CD14-positive monocyte (primary cell): ENCODE data around the gene ADAD2. TPM values are rescaled to one million over a fixed set of nuclear protein-coding genes. Genes with fewer than 3 reads are reported as not detected.

Experiments
- DNase-seq, 3 donors: peaks; one replicate each; pipeline ENCODE4 v3.0.0-alpha.2; 2011 to 2022
- H2AFZ ChIP-seq: 2 replicates; pipeline ENCODE4 v1.6.0; 2012; ENCODE audit warnings: mild to moderate bottlenecking, low read depth, low read length, inconsistent platforms; ENCODE audit not compliant: insufficient read depth, poor library complexity, severe bottlenecking
- H3K27ac ChIP-seq, 2 donors: 1 replicate in 1 of 2; 2 replicates in 1 of 2; pipeline ENCODE4 v1.5.1; 2012 to 2013; ENCODE audit warnings: low read length in 2 of 2, control low read depth in 1 of 2, inconsistent platforms in 1 of 2, low read depth in 1 of 2, mild to moderate bottlenecking in 1 of 2
- H3K27me3 ChIP-seq, 2 donors: one replicate each; pipeline versions ENCODE4 v1.6.0 to v1.6.1; 2011 to 2013; ENCODE audit warnings: low read length in 2 of 2; ENCODE audit not compliant: control insufficient read depth in 2 of 2, insufficient read depth in 2 of 2
- H3K36me3 ChIP-seq, 2 donors: replicated peaks in 1 of 2; 1 replicate in 1 of 2; 2 replicates in 1 of 2; pipeline versions ENCODE4 v1.5.1 to v1.6.1; 2012 to 2013; ENCODE audit warnings: low read length in 2 of 2, control low read depth in 1 of 2, inconsistent platforms in 1 of 2, mild to moderate bottlenecking in 1 of 2; ENCODE audit not compliant: insufficient read depth in 2 of 2, control insufficient read depth in 1 of 2
- H3K4me1 ChIP-seq, 2 donors: 1 replicate in 1 of 2; 2 replicates in 1 of 2; pipeline versions ENCODE4 v1.5.1 to v1.6.1; 2012 to 2013; ENCODE audit warnings: low read length in 2 of 2, control low read depth in 1 of 2, inconsistent platforms in 1 of 2, mild to moderate bottlenecking in 1 of 2, moderate library complexity in 1 of 2; ENCODE audit not compliant: insufficient read depth in 2 of 2, control insufficient read depth in 1 of 2
- H3K4me2 ChIP-seq: replicated peaks from 2 replicates; pipeline ENCODE3; 2012; ENCODE audit warnings: low read length, moderate library complexity, mild to moderate bottlenecking; ENCODE audit not compliant: poor library complexity, severe bottlenecking; ENCODE audit errors: extremely low read depth
- H3K4me3 ChIP-seq, 3 experiments: fragments of 200-600 bp in 1 of 3; sonication (generic) in 1 of 3; replicated peaks in 1 of 3; 1 replicate in 2 of 3; 2 replicates in 1 of 3; pipeline ENCODE4 v1.5.1; 2011 to 2013; ENCODE audit warnings: low read length in 3 of 3, mild to moderate bottlenecking in 3 of 3, control low read depth in 2 of 3, low read depth in 2 of 3, inconsistent platforms in 1 of 3, moderate library complexity in 1 of 3
- H3K79me2 ChIP-seq: 2 replicates; pipeline ENCODE4 v1.6.0; 2012; ENCODE audit warnings: mild to moderate bottlenecking, control low read depth, inconsistent platforms, low read length, moderate library complexity; ENCODE audit not compliant: insufficient read depth
- H3K9ac ChIP-seq: 2 replicates; pipeline ENCODE4 v1.6.0; 2017; ENCODE audit warnings: low read length, mild to moderate bottlenecking; ENCODE audit not compliant: insufficient read depth, poor library complexity, severe bottlenecking
- H3K9me3 ChIP-seq, 2 donors: replicated peaks in 1 of 2; 1 replicate in 1 of 2; 2 replicates in 1 of 2; pipeline versions ENCODE4 v1.5.1 to v1.6.1; 2012 to 2013; ENCODE audit warnings: low read length in 2 of 2, control low read depth in 1 of 2; ENCODE audit not compliant: control insufficient read depth in 1 of 2, insufficient read depth in 1 of 2
- H4K20me1 ChIP-seq: 2 replicates; pipeline ENCODE4 v1.6.0; 2012; ENCODE audit warnings: mild to moderate bottlenecking, low read length, control low read depth, moderate library complexity; ENCODE audit not compliant: insufficient read depth
- H3K27ac Mint-ChIP-seq, 7 donors: one replicate each; pipeline ENCODE4 v1.8.0; 2020; ENCODE audit warnings: mild to moderate bottlenecking in 7 of 7, mixed read lengths in 7 of 7, moderate library complexity in 6 of 7, inconsistent platforms in 2 of 7
- H3K27me3 Mint-ChIP-seq, 3 donors: one replicate each; pipeline ENCODE4 v1.8.0; 2021 to 2022; ENCODE audit warnings: low read depth in 3 of 3, mild to moderate bottlenecking in 3 of 3, mixed read lengths in 3 of 3, moderate library complexity in 3 of 3, inconsistent platforms in 1 of 3
- H3K36me3 Mint-ChIP-seq, 2 donors: one replicate each; pipeline ENCODE4 v1.8.0; 2020; ENCODE audit warnings: mixed read lengths in 2 of 2, inconsistent platforms in 1 of 2, mild to moderate bottlenecking in 1 of 2
- H3K4me1 Mint-ChIP-seq: one replicate; pipeline ENCODE4 v1.8.0; 2020; ENCODE audit warnings: mild to moderate bottlenecking, mixed read lengths
- H3K4me3 Mint-ChIP-seq, 2 donors: one replicate each; pipeline ENCODE4 v1.8.0; 2020; ENCODE audit warnings: mild to moderate bottlenecking in 2 of 2, mixed read lengths in 2 of 2, moderate library complexity in 1 of 2
- H3K9me3 Mint-ChIP-seq, 7 donors: one replicate each; pipeline ENCODE4 v1.8.0; 2020 to 2022; ENCODE audit warnings: mixed read lengths in 7 of 7, mild to moderate bottlenecking in 6 of 7, moderate library complexity in 6 of 7, inconsistent platforms in 2 of 7
- CTCF ChIP-seq: fragments of 200-600 bp; IDR thresholded peaks from one replicate; pipeline ENCODE4 v1.8.0; 2022; ENCODE audit warnings: antibody characterized with exemption, mild to moderate bottlenecking
- WGBS: methylation state at CpG from one replicate; pipeline ENCODE4 v1.1.5; 2013; ENCODE audit warnings: missing lambda C conversion rate; ENCODE audit not compliant: insufficient coverage; 5-methylcytosine and 5-hydroxymethylcytosine counted together
- intact Hi-C, 2 donors: fragments of 100-400 bp; cut with micrococcal nuclease; formaldehyde crosslinking; loops; one replicate each; pipeline versions ENCODE4 v1.15.0 to v1.15.1; 2023
- polyA plus RNA-seq, 3 donors: library from polyadenylated mRNA; depleted of rRNA in 1 of 3; unstranded in 2 of 3; stranded (reverse) in 1 of 3; fragments of 300-500 nt in 2 of 3; fragments of >200 nt in 1 of 3; fragmentation: Illumina TruSeq in 2 of 3; gene quantifications; 1 replicate in 2 of 3; 2 replicates in 1 of 3; pipeline ENCODE4 v1.2.3, GENCODE V29; 2012 to 2021

The ADAD2 gene
- polyA plus RNA-seq, 3 donors = not detected

GRCh38 chr16:84207879-84208278 is 16.9 kb downstream of the ADAD2 start:
- Histone ChIP-seq H3K4me2 (no peak overlapping the region), H3K27me3 (no peaks in the 10 kb centered on the region), H4K20me1 (no peaks in the 10 kb centered on the region), H3K36me3 (no peaks in the 10 kb centered on the region), H2AFZ (no peak overlapping the region), H3K4me3 (no peak overlapping the region), H3K9ac (no peak overlapping the region), H3K9me3 (no peaks in the 10 kb centered on the region), H3K79me2 (no peaks in the 10 kb centered on the region), H3K4me1 (no peaks in the 10 kb centered on the region), H3K27ac (no peak overlapping the region)
- intact Hi-C loops = no loop called here
- H3K27me3 Mint-ChIP-seq = peaks cover 3 to 15% (median 5%) of the 10 kb centered on the region in 3 donors
- TF ChIP-seq CTCF = no peak
- WGBS = 94% methylated on average over 8 of the region's 8 CpGs
- no peaks in the 10 kb centered on the region for H3K4me1 Mint-ChIP-seq
- no peaks in the 10 kb centered on the region for H3K36me3 Mint-ChIP-seq
- H3K4me3 Mint-ChIP-seq = no peak overlapping the region
- peaks cover 0 to 8% (median 4%) of the 10 kb centered on the region in 7 donors for H3K9me3 Mint-ChIP-seq
- H3K27ac Mint-ChIP-seq = no peak overlapping the region
- no peak for DNase-seq

GRCh38 chr16:84209989-84210388 is 19.0 kb downstream of the ADAD2 start:
- Mint-ChIP-seq H3K27ac (no peak overlapping the region), H3K4me1 (peaks cover 6% of the 10 kb centered on the region), H3K4me3 (no peak overlapping the region), H3K27me3 (peaks cover 3 to 13% (median 3%) of the 10 kb centered on the region in 3 donors), H3K9me3 (peaks cover 0 to 8% (median 2%) of the 10 kb centered on the region in 7 donors), H3K36me3 (no peaks in the 10 kb centered on the region)
- intact Hi-C loops = no loop called here
- H2AFZ ChIP-seq = no peak overlapping the region
- H3K36me3 ChIP-seq = no peaks in the 10 kb centered on the region
- no peak overlapping the region for H3K4me3 ChIP-seq
- TF ChIP-seq CTCF = no peak
- H3K27me3 ChIP-seq = no peaks in the 10 kb centered on the region
- no peak overlapping the region for H3K27ac ChIP-seq
- H3K9ac ChIP-seq = no peak overlapping the region
- H3K4me1 ChIP-seq = no peaks in the 10 kb centered on the region
- H3K79me2 ChIP-seq = no peaks in the 10 kb centered on the region
- no peaks in the 10 kb centered on the region for H4K20me1 ChIP-seq
- H3K9me3 ChIP-seq = no peaks in the 10 kb centered on the region
- DNase-seq = no peak
- no peak overlapping the region for H3K4me2 ChIP-seq
- WGBS = 91% methylated on average over 1 of the region's 2 CpGs
